Activated CD4-positive, alpha-beta T cell treated with anti-CD3 and anti-CD28 coated beads, Interleukin-2, amount 10 ng/mL, durations not matched to agents 7 days and 5 days (primary cell): ENCODE data around the gene LY9. TPM values are rescaled to one million over a fixed set of nuclear protein-coding genes. Genes with fewer than 3 reads are reported as not detected.

Experiments used
- CTCF ChIA-PET: fragments of 350-600 bp; sonication (Branson Sonifier 250); formaldehyde crosslinking; loops from one replicate; lab custom pipeline; 2021; ENCODE audit warnings: antibody characterized with exemption; lab: Charles Lee
- POLR2A ChIA-PET: fragments of 350-600 bp; sonication (Branson Sonifier 250); formaldehyde crosslinking; loops from one replicate; lab custom pipeline; 2021; ENCODE audit warnings: antibody characterized with exemption; lab: Charles Lee
- DNase-seq: peaks from one replicate; pipeline ENCODE4 v3.0.0-alpha.2; 2020
- H3K27ac Mint-ChIP-seq: one replicate; pipeline ENCODE4 v1.8.0; 2021; ENCODE audit warnings: mild to moderate bottlenecking, moderate library complexity, mixed read lengths
- H3K27me3 Mint-ChIP-seq: one replicate; pipeline ENCODE4 v1.8.0; 2021; ENCODE audit warnings: mixed read lengths
- H3K36me3 Mint-ChIP-seq: one replicate; pipeline ENCODE4 v1.8.0; 2021; ENCODE audit warnings: low read depth, mixed read lengths
- H3K4me1 Mint-ChIP-seq: one replicate; pipeline ENCODE4 v1.8.0; 2021; ENCODE audit warnings: mixed read lengths
- H3K4me3 Mint-ChIP-seq: one replicate; pipeline ENCODE4 v1.8.0; 2021; ENCODE audit warnings: mild to moderate bottlenecking, moderate library complexity, mixed read lengths
- H3K9me3 Mint-ChIP-seq: one replicate; pipeline ENCODE4 v1.8.0; 2021; ENCODE audit warnings: mixed read lengths
- total RNA-seq, 2 experiments: library from RNA; stranded (reverse); gene quantifications; one replicate each; pipeline ENCODE4 v1.2.3, GENCODE V29; 2021

Gene LY9
- total RNA-seq, 2 experiments from 2014 or later, result 45.9 to 49.0 TPM

GRCh38 chr1:160830321-160831153, 34.6 kb downstream of the LY9 start:
- H3K36me3 Mint-ChIP-seq, result peaks cover 19% of the 10 kb centered on the region
- no peak overlapping the region for H3K27ac Mint-ChIP-seq
- H3K9me3 Mint-ChIP-seq, result no peaks in the 10 kb centered on the region
- DNase-seq, result peak; percentile 89
- H3K4me3 Mint-ChIP-seq, result no peak overlapping the region
- POLR2A ChIA-PET, result no interaction called here
- CTCF ChIA-PET, result interaction anchor here (0.6 to 3.0 kb wide), 9 partner anchors 12 to 151 kb away, joined by 3 to 14 read pairs (median 4); partner anchors contain the start of genes ITLN2 and LY9
- peaks cover 27% of the 10 kb centered on the region for H3K4me1 Mint-ChIP-seq
- no peaks in the 10 kb centered on the region for H3K27me3 Mint-ChIP-seq

GRCh38 chr1:160834945-160835565, 39.1 kb downstream of the LY9 start:
- Mint-ChIP-seq H3K4me1 (peaks cover 68% of the 10 kb centered on the region), H3K4me3 (no peak overlapping the region), H3K27me3 (no peaks in the 10 kb centered on the region), H3K36me3 (peaks cover 2% of the 10 kb centered on the region), H3K27ac (peak overlapping the region; percentile 47), H3K9me3 (no peaks in the 10 kb centered on the region)
- peak; percentile 81 for DNase-seq
- ChIA-PET CTCF (interaction anchor here (0.6 to 6.5 kb wide), 31 partner anchors 8 to 306 kb away, joined by 3 to 87 read pairs (median 4); partner anchors contain the start of genes ITLN2 and LY9), POLR2A (interaction anchor here (0.7 kb wide), 1 partner anchor 173 kb away, joined by 3 read pairs; no protein-coding TSS in a partner anchor)

- H3K36me3 Mint-ChIP-seq, result peaks cover 2% of the 10 kb centered on the region
- H3K27me3 Mint-ChIP-seq, result no peaks in the 10 kb centered on the region
- DNase-seq, result no peak
- ChIA-PET POLR2A (interaction anchor here (0.6 kb wide), 1 partner anchor 62 kb away, joined by 3 read pairs; no protein-coding TSS in a partner anchor), CTCF (interaction anchor here (0.6 to 6.5 kb wide), 20 partner anchors 9 to 305 kb away, joined by 3 to 87 read pairs (median 4); partner anchors contain the start of genes CD244, ITLN2 and LY9)
- H3K4me1 Mint-ChIP-seq, result peaks cover 64% of the 10 kb centered on the region
- no peak overlapping the region for H3K4me3 Mint-ChIP-seq
- H3K9me3 Mint-ChIP-seq, result no peaks in the 10 kb centered on the region
- peak overlapping the region; percentile 93 for H3K27ac Mint-ChIP-seq
Measured at GRCh38 chr1:160835751-160836150, 39.8 kb downstream of the LY9 start.

- Mint-ChIP-seq H3K36me3 (peaks cover 2% of the 10 kb centered on the region), H3K4me3 (peak overlapping the region; percentile 12), H3K27me3 (no peaks in the 10 kb centered on the region), H3K27ac (peak overlapping the region; percentile 93), H3K4me1 (peaks cover 63% of the 10 kb centered on the region), H3K9me3 (no peaks in the 10 kb centered on the region)
- POLR2A ChIA-PET, result interaction anchor here (0.6 kb wide), 1 partner anchor 63 kb away, joined by 3 read pairs; no protein-coding TSS in a partner anchor
- CTCF ChIA-PET, result interaction anchor here (0.6 to 6.5 kb wide), 23 partner anchors 10 to 261 kb away, joined by 3 to 87 read pairs (median 4); partner anchors contain the start of genes CD244, F11R, ITLN1 and ITLN2
- no peak for DNase-seq
Measured at GRCh38 chr1:160836561-160836960, 40.6 kb downstream of the LY9 start.

- POLR2A ChIA-PET, result interaction anchor here (0.6 kb wide), 2 partner anchors 21 to 85 kb away, joined by 3 read pairs; no protein-coding TSS in a partner anchor
- H3K4me3 Mint-ChIP-seq, result peak overlapping the region; percentile 12
Measured at GRCh38 chr1:160836981-160837557, 41.1 kb downstream of the LY9 start.

GRCh38 chr1:160837558-160838205, 41.7 kb downstream of the LY9 start:
- Mint-ChIP-seq H3K27ac (peak overlapping the region; percentile 93), H3K27me3 (no peaks in the 10 kb centered on the region), H3K9me3 (no peaks in the 10 kb centered on the region), H3K36me3 (peaks cover 2% of the 10 kb centered on the region), H3K4me1 (peaks cover 63% of the 10 kb centered on the region), H3K4me3 (peak overlapping the region; percentile 56)
- ChIA-PET CTCF (interaction anchor here (0.7 to 6.5 kb wide), 20 partner anchors 10 to 260 kb away, joined by 3 to 87 read pairs (median 4); partner anchors contain the start of genes CD244 and ITLN2), POLR2A (interaction anchor here (0.6 kb wide), 3 partner anchors 21 to 156 kb away, joined by 3 to 4 read pairs (median 3); no protein-coding TSS in a partner anchor)
- peak; percentile 92 for DNase-seq

More at GRCh38 chr1:160836981-160837557, 41.1 kb downstream of the LY9 start:
- peaks cover 2% of the 10 kb centered on the region for H3K36me3 Mint-ChIP-seq
- peak overlapping the region; percentile 93 for H3K27ac Mint-ChIP-seq
- CTCF ChIA-PET, result interaction anchor here (0.6 to 6.5 kb wide), 23 partner anchors 11 to 260 kb away, joined by 3 to 87 read pairs (median 4); partner anchors contain the start of genes CD244, F11R, ITLN1 and ITLN2
- no peaks in the 10 kb centered on the region for H3K9me3 Mint-ChIP-seq
- no peaks in the 10 kb centered on the region for H3K27me3 Mint-ChIP-seq
- DNase-seq, result no peak
- peaks cover 63% of the 10 kb centered on the region for H3K4me1 Mint-ChIP-seq

- peaks cover 2% of the 10 kb centered on the region for H3K36me3 Mint-ChIP-seq
- CTCF ChIA-PET, result interaction anchor here (0.8 to 6.5 kb wide), 4 partner anchors 20 to 132 kb away, joined by 3 to 87 read pairs (median 15); partner anchors contain the start of gene ITLN2
- H3K27ac Mint-ChIP-seq, result peak overlapping the region; percentile 93
- no peaks in the 10 kb centered on the region for H3K27me3 Mint-ChIP-seq
- H3K4me1 Mint-ChIP-seq, result peaks cover 59% of the 10 kb centered on the region
- DNase-seq, result peak; percentile 36
- H3K9me3 Mint-ChIP-seq, result no peaks in the 10 kb centered on the region
- POLR2A ChIA-PET, result no interaction called here
- peak overlapping the region; percentile 17 for H3K4me3 Mint-ChIP-seq
Measured at GRCh38 chr1:160838888-160839287, 42.9 kb downstream of the LY9 start.

GRCh38 chr1:160839746-160840145, 43.8 kb downstream of the LY9 start:
- Mint-ChIP-seq H3K9me3 (peaks cover 2% of the 10 kb centered on the region), H3K27ac (no peak overlapping the region), H3K36me3 (peaks cover 2% of the 10 kb centered on the region), H3K4me1 (peaks cover 60% of the 10 kb centered on the region), H3K27me3 (no peaks in the 10 kb centered on the region), H3K4me3 (no peak overlapping the region)
- CTCF ChIA-PET, result interaction anchor here (0.7 kb wide), 1 partner anchor 468 kb away, joined by 3 read pairs; no protein-coding TSS in a partner anchor
- POLR2A ChIA-PET, result no interaction called here
- DNase-seq, result no peak

- Mint-ChIP-seq H3K27me3 (no peaks in the 10 kb centered on the region), H3K36me3 (peaks cover 4% of the 10 kb centered on the region), H3K27ac (no peak overlapping the region), H3K4me3 (no peak overlapping the region), H3K4me1 (peaks cover 52% of the 10 kb centered on the region), H3K9me3 (peaks cover 5% of the 10 kb centered on the region)
- POLR2A ChIA-PET, result no interaction called here
- DNase-seq, result peak; percentile 2
- CTCF ChIA-PET, result interaction anchor here (0.6 to 1.6 kb wide), 2 partner anchors 8 to 95 kb away, joined by 4 to 5 read pairs; no protein-coding TSS in a partner anchor
Measured at GRCh38 chr1:160841079-160841478, 45.1 kb downstream of the LY9 start.

- no peak overlapping the region for H3K4me3 Mint-ChIP-seq
- H3K4me1 Mint-ChIP-seq, result peaks cover 18% of the 10 kb centered on the region
- POLR2A ChIA-PET, result no interaction called here
- H3K36me3 Mint-ChIP-seq, result peaks cover 3% of the 10 kb centered on the region
- peaks cover 8% of the 10 kb centered on the region for H3K27me3 Mint-ChIP-seq
- no peak for DNase-seq
- H3K27ac Mint-ChIP-seq, result no peak overlapping the region
- H3K9me3 Mint-ChIP-seq, result peaks cover 6% of the 10 kb centered on the region
- CTCF ChIA-PET, result interaction anchor here (1.0 to 2.0 kb wide), 5 partner anchors 8 to 46 kb away, joined by 3 to 5 read pairs (median 5); no protein-coding TSS in a partner anchor
Measured at GRCh38 chr1:160844447-160845232, 48.7 kb downstream of the LY9 start.

GRCh38 chr1:160846281-160846680, 50.3 kb downstream of the LY9 start:
- H3K9me3 Mint-ChIP-seq, result peaks cover 6% of the 10 kb centered on the region
- H3K27ac Mint-ChIP-seq, result no peak overlapping the region
- H3K4me3 Mint-ChIP-seq, result no peak overlapping the region
- ChIA-PET CTCF (no interaction called here), POLR2A (no interaction called here)
- DNase-seq, result no peak
- peaks cover 3% of the 10 kb centered on the region for H3K36me3 Mint-ChIP-seq
- H3K4me1 Mint-ChIP-seq, result peaks cover 13% of the 10 kb centered on the region
- peaks cover 8% of the 10 kb centered on the region for H3K27me3 Mint-ChIP-seq
